GM21723 (cell line): Measurements from ENCODE around the gene TEX19.

Source experiments
- ATAC-seq: cut with Tn5 transposase; IDR thresholded peaks from one replicate; pipeline ENCODE4 v1.9.1; 2021; ENCODE audit warnings: mild to moderate bottlenecking, moderate library complexity; ENCODE audit not compliant: unreplicated experiment

Gene TEX19

DNA sequence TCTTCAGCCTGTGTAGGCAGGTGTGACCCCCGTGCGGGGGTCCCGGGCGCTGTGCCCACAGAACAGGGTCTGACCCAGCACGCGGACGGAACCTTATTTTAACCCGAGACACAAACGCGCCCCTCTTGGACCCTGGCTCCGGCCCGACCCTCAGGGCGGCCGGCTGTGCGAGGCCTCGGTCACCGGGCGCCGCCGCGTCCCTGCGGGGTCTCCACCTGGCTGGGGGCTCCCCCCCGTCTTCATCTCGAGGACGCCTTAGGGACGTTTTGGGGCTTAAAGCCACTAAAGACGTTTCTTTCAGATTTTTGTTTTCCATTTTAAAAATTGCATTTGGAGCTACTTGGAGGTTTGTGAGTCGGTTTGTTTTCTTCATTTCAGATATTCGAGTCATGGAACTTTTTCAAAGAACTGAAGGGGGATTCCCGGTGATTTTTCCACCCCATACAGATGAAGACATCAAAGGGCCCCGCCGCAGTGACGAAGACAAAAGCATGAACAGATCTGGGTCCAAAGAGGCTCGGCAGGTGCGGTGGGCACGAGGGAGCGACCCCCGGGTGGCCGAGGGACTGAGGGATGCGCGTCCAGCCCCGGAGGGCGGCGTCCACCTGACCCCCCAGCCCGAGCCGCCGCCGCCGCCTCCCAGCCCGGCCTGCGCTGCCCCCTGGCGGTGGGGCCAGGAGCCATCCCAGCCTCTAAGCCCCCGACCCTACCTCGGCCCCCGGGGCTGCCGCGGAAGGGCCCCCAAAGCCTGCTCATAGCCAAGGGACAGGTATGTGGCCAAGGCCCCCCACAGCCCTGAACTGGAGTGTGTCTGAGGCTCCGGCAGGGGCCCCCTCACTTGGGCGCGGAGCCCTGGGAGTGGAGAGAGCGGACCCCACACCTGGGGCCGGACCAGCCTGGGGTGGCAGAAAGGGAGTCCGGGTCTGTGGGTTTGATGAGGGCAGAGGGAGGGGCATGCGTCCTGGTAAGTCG lies 37.8 kb upstream of the TEX19 start:
- no peak for ATAC-seq

DNA sequence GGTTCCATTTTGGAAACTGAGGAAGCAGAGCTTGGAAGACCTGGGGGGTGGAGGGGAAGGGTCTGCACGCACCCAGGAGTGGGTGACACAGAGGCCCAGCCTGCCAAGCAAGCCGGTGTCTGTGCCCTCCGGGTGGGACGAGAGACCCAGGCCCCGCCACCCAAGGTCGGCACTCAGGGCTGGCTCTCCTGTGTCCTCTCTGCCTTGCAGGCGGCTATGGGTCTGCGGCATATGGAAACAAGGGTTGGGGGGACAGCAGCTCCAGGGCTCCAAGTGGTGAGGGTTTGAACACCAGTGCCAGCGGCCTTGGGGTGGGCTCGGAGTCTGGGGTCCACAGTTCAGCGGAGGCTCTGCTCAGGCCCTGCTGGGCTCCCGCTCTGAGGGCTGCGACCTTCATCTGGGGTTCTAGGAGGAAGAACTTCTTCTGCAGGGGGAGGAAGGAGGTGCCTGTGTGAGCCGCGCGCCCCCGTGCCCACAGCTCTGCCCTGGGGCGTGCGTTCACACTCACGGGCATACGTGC lies 37.0 kb upstream of the TEX19 start:
- no peak for ATAC-seq

DNA sequence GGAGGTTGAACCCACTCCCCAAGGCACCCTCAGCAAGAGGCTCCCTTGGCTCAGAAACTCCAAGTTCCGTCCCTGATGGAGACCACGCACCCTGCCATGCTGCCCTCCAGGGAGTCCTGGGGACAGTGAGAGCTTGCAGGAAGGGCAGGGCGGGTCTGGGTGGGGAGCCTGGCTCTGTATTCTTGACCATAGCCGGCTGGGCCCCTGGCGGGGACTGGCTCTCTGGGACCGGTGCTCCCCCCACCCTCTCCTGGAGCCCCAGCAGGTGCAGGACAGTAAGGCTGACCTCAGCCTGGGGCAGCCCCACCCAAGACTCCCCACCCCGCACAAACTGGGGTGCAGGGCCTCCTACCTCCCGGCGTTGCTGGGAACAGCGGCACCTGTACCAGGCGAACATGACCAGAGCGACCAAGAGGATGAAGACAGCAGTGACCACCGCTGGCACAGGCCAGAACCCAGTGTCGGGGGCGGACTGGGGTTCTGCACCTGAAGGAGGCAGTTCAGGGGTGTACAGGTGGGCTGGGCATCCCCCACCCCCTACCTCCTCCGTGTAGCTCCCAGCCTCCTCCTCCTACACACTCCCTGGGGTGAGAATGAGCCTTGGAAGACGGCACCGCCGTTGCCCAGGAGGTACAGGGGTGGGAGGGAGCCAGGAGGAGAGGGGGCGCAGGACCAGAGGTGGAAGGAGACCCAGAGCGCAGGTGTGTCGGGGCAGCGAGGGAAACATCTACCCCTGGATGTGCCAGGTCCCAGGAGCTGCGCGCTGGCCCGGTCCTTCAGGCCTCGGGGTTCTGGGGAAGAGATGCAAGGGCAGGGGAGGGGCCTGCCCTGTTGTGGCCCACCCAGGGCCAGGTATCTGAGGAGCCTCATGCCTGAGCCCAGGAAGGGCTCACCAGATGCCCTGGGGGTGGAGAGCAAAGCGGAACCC lies 36.3 kb upstream of the TEX19 start:
- no peak for ATAC-seq

DNA sequence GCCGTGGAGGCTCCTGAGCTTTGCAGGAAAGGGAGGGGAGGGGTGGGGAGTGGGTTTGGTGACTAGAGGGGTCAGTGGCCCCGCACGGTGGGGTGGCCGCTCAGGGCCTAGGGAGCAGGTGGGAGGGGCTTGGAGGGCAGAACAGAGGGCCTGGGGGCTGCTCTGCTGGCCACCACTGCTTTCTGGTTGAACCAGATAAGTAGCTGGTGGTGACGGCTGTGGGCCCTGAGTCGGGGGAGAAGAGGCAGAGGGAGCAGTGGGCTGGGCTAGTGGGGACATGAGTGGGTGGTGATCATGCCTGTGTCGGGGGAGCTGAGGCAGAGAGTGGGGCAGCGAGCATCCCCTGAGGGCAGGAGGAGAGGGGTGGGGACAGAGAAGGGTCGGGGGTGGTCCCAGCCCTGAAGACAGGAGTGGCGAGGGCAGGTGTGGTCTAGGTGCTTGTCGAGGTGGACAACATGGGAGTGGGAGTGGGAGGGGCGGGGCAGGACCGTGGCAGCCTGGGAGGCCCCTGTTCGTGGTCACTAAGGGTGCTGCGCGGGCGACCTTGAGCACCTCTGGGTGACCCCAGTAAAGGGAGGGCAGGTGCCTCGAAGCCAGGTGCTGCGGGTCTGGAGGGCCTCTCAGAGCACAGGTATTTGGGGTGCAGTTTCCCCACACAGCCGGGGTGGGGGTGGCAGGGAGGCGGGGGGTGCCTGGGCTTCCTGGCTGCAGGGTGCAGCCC lies 35.4 kb upstream of the TEX19 start:
- ATAC-seq, result no peak

DNA sequence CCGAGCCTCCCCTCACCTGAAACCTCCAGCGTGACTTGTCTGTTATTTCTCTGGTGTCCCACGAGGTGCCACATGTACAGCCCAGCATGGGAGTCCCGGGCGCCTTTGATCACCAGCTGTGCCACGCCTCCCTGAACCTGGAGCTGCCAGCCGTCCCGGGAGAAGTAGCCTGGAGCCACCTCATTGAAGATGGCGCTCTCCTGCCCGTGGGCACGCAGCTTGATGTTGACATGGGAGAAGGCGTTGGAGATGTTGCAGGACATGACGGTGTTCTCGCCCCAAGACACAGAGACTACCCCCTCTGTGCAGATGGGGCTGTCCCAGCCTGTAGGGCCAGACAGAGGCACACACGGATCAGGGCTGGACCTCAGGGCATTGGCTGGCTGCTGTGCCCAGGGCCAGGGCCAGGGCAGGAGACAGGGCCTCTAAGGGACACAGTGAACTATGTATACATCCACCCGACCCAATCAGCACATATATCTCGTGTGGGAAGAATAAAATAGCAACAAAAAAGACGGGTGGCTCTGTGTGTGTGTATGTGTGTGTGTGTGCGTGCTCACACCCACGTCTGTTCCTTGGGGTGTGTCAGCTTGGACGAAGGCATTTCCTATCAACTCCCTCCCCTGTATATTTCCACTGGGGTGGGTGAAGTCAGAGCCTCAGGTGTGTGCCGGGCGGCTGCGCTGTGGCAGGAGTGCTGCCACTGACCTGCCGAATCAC lies 34.3 kb upstream of the TEX19 start:
- no peak for ATAC-seq

DNA sequence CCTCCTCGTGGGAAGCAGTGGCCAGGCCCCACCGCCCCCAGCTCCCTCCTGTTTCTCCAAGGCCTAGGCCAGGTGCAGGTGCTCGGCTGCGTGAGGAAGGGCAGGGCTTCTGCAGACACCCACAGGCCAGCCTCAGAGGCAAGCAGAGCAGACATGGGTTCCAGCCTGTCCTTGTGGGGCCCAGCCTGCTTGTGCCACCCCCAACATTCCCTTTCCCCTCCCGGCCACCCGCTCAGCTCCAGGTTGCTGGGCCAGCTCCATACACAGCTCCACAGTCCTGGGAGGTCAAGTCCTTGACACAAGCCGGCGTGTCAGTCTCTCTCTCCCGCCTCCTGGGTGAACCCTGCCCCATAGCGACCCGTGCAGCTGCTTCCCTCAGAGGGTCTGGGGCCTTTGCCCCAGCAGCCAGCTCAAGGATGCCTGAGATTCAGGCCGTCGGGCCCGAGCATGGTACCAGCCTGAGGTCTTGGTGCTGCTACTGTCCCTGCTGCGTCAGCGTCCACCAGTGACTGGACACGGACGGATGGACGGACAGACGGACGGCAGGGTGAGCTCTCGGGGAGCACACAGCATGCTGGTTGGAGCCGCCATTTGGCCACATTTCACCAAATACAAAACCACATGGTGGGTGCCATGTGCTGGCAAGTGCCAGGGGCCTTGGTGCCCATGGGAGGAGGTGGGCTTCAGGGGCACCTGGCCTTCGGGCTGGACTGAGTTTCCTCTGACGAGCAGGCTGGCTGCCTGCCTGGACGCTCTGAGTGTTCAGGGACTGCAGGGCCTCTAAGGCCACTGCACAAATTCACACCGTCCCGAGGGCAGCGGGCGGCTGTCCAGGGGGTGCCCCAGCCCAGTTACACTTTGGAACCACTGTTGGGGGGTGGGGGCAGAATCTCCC lies 33.5 kb upstream of the TEX19 start:
- no peak for ATAC-seq

DNA sequence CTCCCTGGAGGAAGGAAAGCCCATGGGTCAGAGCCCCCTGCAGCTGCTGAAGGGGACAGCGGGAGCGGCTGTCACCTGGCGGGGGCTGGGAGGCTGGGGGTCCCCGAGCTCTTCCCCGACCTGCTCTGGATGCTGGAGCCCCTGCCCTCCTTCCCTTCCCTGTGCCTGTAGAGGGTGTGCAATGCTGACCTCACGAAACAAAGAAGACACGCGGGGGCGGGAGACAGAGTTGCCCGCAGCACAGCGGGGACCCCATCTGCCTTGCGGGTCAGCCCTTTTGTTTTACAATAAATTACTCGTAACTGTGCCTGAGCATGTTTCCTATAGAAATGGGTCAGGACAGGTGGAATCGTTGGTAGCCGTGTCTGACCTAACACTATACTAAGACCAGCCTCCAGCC lies 31.8 kb upstream of the TEX19 start:
- no peak for ATAC-seq

DNA sequence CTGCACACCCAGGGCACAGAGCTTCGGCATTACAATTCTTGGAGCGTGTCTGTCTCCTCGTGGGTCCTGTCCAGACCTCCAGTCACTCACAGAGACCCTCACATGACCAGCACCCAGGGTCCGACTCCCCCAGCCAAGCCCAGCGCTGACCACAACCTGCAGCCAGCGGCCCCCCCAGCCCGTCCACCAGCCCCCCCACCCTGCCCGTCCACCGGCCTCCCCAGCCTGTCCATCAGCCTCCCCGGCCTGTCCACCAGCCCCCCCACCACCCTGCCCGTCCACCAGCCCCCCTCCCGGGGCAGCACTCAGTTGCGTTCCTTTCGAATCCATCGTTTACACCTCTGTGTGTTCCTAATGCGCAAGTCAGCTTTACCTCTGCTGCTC lies 31.3 kb upstream of the TEX19 start:
- ATAC-seq, result no peak

DNA sequence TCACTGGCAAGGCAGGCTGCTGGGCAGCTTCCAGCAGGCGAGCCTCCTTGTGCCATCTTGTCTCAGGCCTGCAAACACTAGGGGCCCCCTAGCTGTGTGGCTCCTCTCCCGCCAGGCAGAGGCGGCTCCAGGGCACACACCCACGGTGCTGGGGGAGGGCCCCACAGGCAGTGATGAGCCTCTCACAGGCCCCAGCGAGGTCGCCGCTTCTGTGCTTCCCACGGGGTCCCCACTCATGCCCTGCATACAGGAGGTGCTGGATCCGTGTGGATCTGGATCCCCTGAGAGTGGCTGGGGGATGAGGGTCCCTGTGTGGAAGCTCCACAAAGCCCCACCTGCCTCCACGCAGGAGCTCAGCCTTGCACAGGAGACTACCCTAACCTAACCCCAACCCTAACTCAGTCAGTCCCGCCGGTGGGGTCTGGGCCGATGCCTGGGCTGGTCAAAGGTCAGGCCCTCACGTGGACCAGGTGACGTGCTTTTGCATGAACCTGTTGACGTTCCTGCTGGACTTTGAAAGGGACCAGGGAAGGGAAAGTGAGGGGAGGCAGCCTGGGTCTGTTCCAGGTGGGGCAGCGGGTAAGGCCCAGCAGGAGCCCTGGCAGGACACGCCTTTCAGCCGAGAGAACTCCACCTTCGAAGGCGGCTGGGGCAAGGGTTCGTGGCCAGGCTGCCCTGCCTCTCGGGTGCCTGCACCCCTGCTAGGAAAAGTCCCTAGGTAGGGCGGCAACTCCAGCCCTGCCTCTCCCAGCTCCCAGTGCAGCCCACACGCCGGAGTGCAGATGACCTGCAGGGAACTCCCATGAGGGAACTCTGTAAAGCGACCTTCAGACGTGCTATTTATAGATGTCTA lies 30.7 kb upstream of the TEX19 start:
- ATAC-seq, result no peak

DNA sequence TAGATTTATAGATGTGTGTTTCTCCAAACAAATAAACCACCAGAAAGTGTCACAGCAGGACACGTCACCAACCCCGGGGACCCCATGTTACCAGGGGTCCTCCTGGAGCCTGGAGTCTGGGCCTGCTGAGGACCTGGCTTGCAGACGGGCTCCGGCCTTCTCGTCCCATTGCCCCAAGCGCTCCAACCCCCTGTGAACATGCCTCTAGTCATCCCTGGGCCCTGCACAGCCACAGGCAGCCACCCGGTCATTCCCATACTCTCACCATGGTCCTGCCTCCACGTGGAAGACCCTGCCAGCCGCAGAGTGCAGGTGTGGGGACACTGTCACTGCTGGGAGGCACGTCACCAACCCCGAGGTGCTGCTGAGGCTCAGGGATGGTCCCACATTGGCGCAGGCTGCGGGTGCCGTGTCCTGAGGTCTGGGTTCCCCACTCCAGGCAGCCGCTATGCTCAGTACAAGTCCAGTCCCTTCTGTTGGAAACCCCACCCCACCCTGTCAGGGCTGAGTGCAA lies 30.0 kb upstream of the TEX19 start:
- ATAC-seq, result no peak

DNA sequence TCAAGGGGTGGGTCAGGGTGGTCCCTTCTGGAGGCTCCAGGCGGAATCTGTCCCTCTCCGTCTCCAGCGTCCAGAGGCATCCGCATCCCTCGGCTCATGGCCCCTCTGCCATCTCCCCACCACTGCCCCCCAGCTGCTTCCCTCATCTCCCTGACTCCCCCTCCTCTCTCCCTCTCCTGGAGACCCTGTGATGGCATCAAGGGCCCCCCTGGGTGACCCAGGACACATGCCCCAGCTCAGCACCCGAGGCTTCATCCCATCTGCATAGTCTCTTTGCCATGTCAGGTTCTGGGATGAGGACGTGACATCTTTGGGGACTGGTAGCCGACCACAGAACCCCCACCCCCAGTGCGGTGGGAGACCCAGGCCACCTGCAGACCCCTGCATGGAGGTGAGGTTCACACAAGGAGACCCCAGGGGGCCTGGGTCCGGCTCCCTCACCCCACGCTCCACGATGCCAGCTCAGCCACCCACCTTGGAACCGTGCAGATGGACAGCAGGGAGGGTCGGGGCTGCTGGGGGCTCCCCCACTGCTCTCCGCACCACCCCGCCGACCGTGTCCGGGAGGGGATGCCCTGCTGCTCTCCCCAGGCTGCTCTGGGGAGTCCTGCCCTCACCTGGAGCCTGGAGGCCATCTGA lies 29.2 kb upstream of the TEX19 start:
- ATAC-seq, result no peak

DNA sequence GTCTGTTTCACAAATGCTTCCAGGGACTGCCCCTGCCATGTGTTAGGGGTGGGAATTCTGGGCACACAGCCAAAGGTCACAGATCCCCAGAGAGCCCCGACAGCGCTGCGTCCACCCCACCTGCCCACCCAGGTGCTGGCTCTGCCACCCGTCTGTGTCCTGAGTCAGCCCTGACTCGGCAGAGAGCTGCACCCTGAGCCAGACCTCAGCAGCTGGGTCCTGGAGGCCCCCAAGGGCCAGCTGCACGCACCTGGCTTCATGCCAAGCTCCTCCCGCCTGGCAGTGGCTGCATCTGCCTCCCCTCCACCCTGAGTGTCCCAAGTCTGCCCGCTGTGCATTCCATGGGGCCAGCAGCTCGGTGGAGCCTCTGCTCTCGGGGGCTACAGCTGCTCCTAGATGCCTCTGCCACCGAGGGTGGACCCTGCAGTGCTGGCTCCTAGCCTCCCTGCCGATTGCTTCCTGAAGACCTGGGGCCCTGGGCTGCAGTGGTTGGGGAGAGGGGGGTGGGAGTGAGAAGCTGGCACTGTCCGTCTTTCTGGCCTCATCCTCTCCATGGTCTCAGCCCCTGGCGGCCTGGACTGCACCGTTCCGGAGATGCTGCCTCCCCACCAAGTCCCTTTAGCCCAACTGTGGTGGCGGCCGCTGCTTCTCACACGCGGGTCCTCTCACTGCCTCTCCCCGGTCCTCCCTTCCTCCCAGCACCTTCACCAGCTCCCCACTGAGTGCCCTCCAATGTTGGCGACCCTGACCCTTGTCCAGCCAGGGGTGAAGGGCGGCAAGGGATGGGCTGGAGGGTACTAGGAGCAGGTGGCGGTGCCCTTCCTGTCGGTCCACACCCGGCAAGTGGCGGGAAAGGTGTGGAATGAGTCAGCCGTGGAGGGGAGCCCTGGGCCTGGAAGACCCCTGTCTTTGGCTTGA lies 28.5 kb upstream of the TEX19 start:
- no peak for ATAC-seq

DNA sequence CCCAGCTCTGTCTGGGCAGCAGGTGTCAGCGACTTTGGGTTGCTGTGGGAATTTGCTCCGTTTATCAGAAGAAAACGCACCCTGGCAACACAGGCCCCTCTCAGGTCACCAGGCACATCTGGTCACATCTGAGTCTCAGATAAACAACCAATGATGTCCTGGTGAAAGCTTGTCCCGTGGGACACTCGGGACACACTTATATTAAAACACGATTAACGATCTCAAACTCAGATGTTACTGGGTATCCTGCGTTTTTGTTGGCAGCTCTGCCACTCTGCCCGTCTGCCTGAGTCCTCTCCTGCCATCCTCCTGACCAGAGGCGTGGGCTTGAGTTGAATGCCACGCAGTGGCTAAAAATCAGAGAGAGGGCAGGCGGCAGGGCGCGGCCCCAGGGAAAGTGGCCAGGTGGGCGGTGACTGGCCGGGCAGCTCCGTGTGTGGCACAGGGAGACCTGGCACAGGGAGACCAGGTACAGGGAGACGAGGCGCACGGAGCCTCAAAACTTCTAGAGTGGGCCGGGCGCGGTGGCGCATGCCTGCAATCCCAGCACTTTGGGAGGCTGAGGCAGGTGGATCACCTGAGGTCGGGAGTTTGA lies 27.6 kb upstream of the TEX19 start:
- no peak for ATAC-seq

DNA sequence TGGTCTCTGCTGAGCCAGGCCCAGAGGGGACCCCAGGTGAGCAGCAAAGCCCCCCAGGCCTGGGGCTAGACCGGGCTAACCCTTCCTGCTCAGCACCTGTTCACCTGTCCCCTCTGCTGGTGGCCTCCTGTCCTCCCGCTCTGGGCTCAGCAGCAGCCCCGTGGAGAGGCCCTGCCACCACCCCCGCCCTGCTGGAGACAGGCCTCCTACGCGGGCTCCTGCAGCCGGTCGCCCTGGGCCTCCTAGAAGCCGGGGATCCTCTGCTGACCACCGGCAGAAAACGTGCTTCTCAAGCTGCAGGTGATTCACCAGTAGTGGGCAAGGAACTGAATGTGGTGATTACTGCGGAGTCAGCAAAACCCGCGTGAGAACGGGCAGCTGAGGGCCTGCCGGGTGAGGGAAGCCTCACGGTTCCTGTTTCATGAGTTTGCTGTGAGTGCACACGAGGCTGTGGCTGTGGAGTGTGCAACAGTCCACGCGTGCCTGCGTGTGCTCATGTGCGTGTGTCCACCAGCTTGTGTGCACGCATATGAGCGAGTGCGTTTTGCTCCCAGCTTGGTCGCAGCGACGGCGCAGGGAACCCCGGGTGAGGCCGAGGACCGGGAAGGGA lies 26.3 kb upstream of the TEX19 start:
- no peak for ATAC-seq

DNA sequence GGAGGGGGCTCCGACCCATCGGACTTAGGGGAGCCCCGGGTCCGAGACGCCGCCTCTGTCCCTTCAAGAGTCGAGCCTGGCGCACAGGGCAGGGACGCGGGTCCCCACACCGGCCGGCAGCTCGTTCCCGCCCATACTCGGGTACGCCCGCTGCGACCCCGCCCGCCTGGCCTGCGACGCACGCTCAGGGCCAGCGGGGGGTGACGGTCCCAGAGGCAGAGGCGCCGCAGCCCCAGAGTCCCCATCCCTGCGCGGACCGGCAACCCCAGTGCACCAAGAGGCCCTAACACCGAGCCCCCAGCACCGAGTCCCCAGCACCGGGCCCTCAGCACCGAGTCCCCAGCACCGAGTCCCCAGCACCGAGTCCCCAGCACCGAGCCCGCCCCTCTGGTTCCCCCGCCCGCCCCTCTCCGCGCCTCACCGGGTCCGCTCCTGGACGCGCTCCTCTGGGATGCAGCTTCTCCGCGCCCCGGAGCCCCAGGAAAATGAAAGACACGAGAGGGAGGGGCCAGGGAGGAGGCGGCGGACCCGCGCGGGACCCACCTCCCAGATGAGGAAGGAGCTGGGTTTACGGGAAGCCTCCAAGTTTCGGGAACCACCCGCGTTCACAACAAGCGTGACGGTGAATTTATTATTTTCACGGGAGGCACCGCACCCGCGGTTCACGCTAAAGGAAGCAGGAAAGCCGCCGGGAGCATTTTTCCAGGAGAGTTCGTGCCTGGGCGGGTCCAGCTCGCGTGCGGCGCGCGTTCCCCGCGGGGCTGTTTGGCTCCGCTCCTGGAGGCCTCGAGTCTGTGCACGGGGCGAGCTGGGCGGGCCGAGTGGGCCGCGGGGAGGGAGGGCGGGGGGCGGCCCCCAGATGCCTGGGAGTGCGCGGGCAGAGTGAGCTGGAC lies 25.5 kb upstream of the TEX19 start, which contains the start of gene SECTM1:
SECTM1 (minus strand) TSS at position 488 of the 893 bp plus-strand sequence. CDS start 6,526 bp downstream, outside the sequence.
- ATAC-seq, result no peak
